GM12892 (cell line): ENCODE measurements around the gene SUPT3H.

ENCODE experiments used
- POLR2A ChIP-seq: IDR thresholded peaks from 2 replicates; pipeline ENCODE4 v1.6.1; 2011; ENCODE audit warnings: low read depth, low read length, control low read depth
- POLR2AphosphoS5 ChIP-seq: IDR thresholded peaks from 2 replicates; pipeline ENCODE4 v1.6.1; 2011; ENCODE audit warnings: low read depth, low read length, control low read depth
- TAF1 ChIP-seq: IDR thresholded peaks from 2 replicates; pipeline ENCODE4 v1.6.1; 2011; ENCODE audit warnings: low read depth, mild to moderate bottlenecking, control low read depth, low read length, borderline replicate concordance

DNA sequence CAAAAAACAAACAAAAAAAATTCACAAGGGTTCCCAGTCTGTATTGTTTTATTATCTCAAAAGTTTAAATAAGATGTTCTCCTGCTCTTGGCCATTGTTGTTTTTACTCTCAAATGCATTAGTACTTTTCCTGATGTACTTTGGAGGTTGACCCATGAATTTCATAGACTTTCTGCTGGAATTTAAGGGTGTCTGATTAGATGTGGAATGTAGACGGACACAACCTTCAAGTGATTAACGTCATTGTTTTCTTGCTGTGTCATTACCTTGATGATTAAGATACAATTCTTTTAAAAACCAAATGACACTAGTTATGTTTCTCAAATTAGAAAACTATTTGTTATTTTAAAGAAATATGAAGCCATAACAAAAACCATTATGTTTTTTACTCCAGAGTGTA is 471.0 kb downstream of the SUPT3H start:
- TF ChIP-seq POLR2A: no peak
- TF ChIP-seq POLR2AphosphoS5: no peak
- no peak for TF ChIP-seq TAF1
